Fibroblast of villous mesenchyme (primary cell): Measurements from ENCODE around the gene HEPH. TPM values are rescaled to one million over a fixed set of nuclear protein-coding genes. Genes with fewer than 3 reads are reported as not detected.

Experiments
- DNase-seq: peaks from one replicate; pipeline ENCODE4 v3.0.0-alpha.2; 2010; ENCODE audit warnings: low read depth
- H3K4me3 ChIP-seq: 2 replicates; pipeline ENCODE4 v1.5.1; 2011; ENCODE audit warnings: low read depth, mild to moderate bottlenecking, low read length
- total RNA-seq: library from RNA; depleted of rRNA; stranded (reverse); fragments of >200 nt; gene quantifications from 2 replicates; pipeline ENCODE4 v1.2.3, GENCODE V29; 2012
- TF ChIP-seq, protein P1 (sequence below): IDR thresholded peaks from 2 replicates; pipeline ENCODE4 v1.5.1; 2012; ENCODE audit warnings: low read depth, mild to moderate bottlenecking, low read length; ENCODE audit not compliant: insufficient read depth

The HEPH gene
- total RNA-seq, 1 donor = 1.3 TPM

DNA sequence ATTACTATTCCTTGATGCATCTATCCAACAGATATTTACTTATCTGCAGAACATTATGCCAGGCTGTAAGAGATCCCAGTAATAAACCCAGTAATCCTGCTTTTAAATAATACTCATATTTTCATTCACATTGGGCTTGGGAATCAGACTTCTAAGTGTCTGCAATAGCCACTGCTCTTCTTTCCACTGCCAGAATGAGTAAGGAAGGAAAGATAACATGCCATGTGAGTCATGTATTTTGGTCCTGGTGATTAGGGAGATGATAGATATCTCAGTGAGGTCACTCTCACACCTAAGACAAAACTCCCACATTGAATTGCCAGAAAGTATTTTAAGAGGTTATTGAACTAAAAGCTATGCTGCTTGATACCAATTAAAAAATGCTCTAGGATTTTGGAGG is 13.9 kb upstream of the HEPH start:
- no peak overlapping the region for H3K4me3 ChIP-seq
- DNase-seq = no peak
- TF ChIP-seq, protein P1, sequence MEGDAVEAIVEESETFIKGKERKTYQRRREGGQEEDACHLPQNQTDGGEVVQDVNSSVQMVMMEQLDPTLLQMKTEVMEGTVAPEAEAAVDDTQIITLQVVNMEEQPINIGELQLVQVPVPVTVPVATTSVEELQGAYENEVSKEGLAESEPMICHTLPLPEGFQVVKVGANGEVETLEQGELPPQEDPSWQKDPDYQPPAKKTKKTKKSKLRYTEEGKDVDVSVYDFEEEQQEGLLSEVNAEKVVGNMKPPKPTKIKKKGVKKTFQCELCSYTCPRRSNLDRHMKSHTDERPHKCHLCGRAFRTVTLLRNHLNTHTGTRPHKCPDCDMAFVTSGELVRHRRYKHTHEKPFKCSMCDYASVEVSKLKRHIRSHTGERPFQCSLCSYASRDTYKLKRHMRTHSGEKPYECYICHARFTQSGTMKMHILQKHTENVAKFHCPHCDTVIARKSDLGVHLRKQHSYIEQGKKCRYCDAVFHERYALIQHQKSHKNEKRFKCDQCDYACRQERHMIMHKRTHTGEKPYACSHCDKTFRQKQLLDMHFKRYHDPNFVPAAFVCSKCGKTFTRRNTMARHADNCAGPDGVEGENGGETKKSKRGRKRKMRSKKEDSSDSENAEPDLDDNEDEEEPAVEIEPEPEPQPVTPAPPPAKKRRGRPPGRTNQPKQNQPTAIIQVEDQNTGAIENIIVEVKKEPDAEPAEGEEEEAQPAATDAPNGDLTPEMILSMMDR = no peak

DNA sequence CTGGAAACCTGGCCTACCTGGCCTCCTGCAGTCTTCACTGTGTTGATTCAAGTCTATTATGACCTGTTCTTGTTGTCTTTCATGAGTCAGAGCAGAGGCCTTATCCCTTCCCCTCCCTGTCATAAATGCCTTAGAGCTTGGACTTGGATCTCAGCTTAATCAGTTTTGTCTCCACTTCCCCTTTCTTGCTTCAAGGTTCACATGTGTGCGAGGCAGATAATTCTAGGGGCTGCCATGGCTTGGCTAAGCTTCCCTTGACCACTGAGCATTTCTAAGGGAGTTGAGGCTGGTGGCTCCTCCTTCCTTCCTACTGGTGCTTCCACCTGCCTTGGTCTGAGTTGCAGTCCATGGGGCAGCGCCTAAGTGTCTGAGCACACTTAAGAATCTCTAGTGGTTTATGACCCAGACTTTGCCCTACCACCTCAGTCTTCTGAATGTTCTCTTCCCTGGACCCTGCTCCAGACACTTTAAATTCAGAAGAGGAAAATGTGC is 1.7 kb upstream of the HEPH start:
- TF ChIP-seq, protein P1 = no peak
- no peak overlapping the region for H3K4me3 ChIP-seq
- DNase-seq = no peak

- DNase-seq = no peak
- no peak overlapping the region for H3K4me3 ChIP-seq
- TF ChIP-seq, protein P1 = no peak
Observed at GRCh38 chrX:66163447-66163846, 600 bp upstream of the HEPH start.

- TF ChIP-seq, protein P1 = no peak
- DNase-seq = no peak
- H3K4me3 ChIP-seq = no peak overlapping the region
Observed at GRCh38 chrX:66164470-66164869, 423 bp downstream of the HEPH start.

GRCh38 chrX:66164931-66165330 is 884 bp downstream of the HEPH start:
- TF ChIP-seq, protein P1 = no peak
- no peak overlapping the region for H3K4me3 ChIP-seq
- no peak for DNase-seq

GRCh38 chrX:66166671-66167070 is 2.6 kb downstream of the HEPH start:
- H3K4me3 ChIP-seq = no peak overlapping the region
- DNase-seq = no peak
- TF ChIP-seq, protein P1 = no peak

- no peak for DNase-seq
- H3K4me3 ChIP-seq = no peak overlapping the region
- TF ChIP-seq, protein P1 = no peak
Observed at GRCh38 chrX:66167431-66167830, 3.4 kb downstream of the HEPH start.
